Measurements from ENCODE around the gene MRPS2.

DNA sequence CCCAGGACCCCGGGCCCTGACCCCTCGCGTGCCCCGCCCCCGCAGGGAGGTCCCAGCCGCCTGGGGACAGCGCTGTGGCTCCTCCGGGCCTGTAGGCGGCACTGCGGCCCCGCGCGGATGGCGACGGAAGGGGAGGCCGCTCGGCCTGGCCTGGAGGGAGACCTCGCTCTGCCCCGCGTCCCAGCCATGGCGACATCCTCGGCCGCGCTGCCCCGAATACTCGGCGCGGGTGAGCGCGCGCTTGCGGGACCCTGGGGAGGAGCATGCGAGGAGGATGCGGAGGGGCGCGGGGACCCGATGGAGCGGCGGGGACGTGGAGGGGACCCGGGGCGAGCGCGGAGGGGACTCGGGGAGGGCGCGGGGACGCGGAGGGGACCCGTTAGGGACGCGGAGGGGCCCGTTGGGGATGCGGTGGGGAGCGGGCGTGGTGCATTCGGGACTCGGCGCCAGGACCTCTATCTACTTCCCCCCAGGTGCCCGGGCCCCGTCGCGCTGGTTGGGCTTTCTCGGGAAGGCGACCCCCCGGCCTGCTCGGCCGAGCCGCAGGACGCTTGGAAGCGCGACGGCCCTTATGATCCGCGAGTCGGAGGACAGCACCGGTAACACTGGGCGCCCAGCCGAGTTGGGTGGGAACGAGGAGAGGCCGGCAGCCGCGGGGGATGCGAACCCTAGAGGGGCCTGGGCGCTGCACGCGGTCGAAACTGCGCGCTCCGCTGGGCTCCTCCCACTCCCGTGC is at the start of gene MRPS2:
- TF ChIP-seq POLR2AphosphoS5 (IDR thresholded peaks at IDR 0.05; ENCODE audit: borderline replicate concordance, low read depth, low read length) (peak; percentile 89), FOXP2 (optimal IDR thresholded peaks at IDR 0.05; ENCODE audit: control extremely low read depth, extremely low read length, insufficient read depth) (peak; percentile 86)
